Astrocyte of the cerebellum (primary cell): ENCODE data around the gene COL7A1.

ENCODE experiments used
- DNase-seq: peaks from one replicate; pipeline ENCODE4 v3.0.0-alpha.2; 2011; ENCODE audit warnings: low read depth
- H3K4me3 ChIP-seq: 2 replicates; pipeline ENCODE4 v1.5.1; 2011; ENCODE audit warnings: mild to moderate bottlenecking, low read depth, low read length, moderate library complexity
- in situ Hi-C: cut with HindIII; loops from 2 replicates; pipeline ENCODE4 v1.10.0; 2017; ENCODE audit warnings: low sequenced_read_pairs
- TF ChIP-seq, protein P1 (sequence below): IDR thresholded peaks from 2 replicates; pipeline ENCODE4 v1.5.1; 2012; ENCODE audit warnings: low read length, low read depth, moderate library complexity, mild to moderate bottlenecking; ENCODE audit errors: missing control alignments

The COL7A1 gene

DNA sequence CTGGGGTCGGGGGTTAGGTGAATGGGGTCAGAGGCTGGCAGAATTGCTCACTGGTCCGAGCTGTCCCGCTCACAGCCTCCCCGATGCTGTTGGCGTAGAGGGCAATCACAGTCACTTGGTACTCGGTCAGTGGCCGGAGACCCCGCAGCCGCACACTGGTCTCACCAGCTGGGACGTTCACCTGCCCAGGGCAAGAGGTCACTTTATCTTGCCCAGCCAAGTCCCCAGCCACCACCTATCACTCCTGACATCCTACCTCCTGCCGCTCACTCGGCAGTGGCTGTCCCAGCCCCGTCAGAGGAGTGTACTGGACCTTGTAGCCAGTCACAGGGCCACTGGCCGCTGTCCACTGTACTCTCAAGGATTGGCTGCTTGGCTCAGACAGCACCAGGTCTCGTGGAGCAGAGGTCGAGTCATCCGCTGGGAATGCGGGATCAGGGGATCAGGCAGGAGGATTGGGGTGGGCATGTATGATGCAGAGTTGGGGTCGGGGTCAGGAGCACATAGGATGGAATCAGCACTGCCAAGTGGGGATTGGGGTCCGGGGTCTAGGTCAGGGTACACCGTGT is 2.5 kb downstream of the COL7A1 start:
- TF ChIP-seq, protein P1, sequence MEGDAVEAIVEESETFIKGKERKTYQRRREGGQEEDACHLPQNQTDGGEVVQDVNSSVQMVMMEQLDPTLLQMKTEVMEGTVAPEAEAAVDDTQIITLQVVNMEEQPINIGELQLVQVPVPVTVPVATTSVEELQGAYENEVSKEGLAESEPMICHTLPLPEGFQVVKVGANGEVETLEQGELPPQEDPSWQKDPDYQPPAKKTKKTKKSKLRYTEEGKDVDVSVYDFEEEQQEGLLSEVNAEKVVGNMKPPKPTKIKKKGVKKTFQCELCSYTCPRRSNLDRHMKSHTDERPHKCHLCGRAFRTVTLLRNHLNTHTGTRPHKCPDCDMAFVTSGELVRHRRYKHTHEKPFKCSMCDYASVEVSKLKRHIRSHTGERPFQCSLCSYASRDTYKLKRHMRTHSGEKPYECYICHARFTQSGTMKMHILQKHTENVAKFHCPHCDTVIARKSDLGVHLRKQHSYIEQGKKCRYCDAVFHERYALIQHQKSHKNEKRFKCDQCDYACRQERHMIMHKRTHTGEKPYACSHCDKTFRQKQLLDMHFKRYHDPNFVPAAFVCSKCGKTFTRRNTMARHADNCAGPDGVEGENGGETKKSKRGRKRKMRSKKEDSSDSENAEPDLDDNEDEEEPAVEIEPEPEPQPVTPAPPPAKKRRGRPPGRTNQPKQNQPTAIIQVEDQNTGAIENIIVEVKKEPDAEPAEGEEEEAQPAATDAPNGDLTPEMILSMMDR: no peak
- in situ Hi-C loops: no loop called here
- no peak overlapping the region for H3K4me3 ChIP-seq
- no peak for DNase-seq

DNA sequence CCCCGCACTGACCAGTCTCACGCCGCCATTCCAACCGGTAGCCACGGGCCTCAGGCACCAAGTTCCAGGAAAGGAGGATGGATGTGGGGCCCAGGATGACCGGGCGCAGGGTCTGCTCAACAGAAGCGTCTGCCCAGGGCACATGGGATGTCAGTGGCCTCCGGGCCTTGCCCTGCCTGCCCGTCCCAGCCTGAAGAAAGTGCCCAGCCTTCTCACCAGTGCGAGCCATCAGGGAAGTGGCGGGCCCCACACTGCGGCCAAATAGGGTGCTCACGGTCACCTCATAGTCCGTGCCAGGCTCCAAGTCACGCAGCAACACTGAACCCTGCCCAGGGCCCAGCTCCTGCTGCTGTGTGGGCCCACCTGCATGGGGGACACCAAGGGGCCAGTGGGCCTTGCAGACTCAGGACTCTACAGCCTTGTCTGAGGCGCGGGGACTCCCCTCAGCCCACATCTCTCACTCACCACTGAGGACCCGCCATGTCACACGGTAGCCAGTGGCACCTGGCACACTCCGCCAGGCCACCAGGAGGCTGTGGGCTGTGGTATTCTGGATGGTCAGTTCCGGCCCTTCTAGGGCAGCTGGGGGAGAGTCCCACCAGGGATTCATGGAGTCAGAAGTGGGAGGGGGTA is 3.1 kb downstream of the COL7A1 start:
- no peak for DNase-seq
- TF ChIP-seq, protein P1: no peak
- no peak overlapping the region for H3K4me3 ChIP-seq
- in situ Hi-C loops: no loop called here

DNA sequence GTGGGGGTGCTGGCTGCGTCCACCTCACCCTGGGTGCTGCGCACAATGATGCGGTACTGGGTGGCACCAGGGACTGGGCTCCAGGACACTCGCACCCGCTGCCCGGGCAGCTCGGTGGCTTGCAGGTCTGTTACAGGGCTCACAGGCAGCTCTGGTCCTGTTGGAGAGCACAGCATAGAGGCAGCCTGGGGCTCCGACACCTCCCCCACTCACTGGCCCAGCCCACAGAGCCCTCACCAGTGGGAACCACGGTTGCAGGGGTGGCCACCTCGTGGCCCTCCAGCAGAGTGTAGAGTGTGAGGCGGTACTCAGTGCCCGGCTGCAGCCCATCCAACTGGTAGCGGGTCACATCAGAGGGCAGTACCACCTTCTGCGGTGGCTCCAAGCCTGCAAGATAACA is 3.7 kb downstream of the COL7A1 start:
- DNase-seq: no peak
- in situ Hi-C loops: no loop called here
- H3K4me3 ChIP-seq: no peak overlapping the region
- TF ChIP-seq, protein P1: no peak

DNA sequence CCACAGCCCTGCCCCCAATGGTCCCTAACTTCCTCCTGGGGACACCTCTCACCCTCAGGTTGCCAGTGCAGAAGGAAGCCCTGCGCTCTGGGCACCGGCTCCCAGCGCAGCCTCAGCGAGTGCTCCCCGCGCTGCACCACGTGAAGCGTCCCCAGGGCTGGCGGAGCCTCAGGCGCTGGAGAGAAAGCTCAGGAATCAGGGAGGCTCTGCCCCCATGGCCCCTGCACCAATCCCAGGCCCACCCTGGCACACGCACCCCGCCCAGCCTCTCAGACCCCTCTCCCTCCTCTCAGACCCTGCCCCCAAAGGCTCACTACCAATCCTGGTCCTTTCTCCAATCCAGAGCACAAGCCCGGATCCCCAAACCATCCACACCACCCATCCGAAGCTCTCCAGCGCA is 6.9 kb downstream of the COL7A1 start:
- TF ChIP-seq, protein P1: no peak
- in situ Hi-C loops: no loop called here
- no peak for DNase-seq
- H3K4me3 ChIP-seq: no peak overlapping the region

DNA sequence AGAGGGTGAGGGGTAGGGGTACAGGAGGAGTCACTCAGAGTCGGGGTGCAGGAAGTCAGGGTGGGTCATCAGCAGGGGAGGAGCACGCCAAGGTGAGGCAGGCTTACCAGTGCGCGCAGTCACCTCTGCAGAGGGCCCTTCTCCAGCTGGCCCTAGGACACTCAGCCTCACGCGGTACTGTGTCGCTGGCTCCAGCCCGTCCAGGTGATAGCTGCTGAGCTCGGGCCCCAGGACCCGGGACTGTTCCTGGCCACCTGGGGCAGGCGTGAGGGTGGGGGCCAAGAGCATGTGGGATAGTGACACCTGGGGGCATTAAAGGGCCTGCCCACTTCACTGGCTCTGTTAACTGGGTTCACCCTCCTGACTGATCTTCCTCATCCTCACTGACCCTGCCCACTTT is 7.4 kb downstream of the COL7A1 start:
- in situ Hi-C loops: no loop called here
- no peak for DNase-seq
- H3K4me3 ChIP-seq: no peak overlapping the region
- TF ChIP-seq, protein P1: no peak

DNA sequence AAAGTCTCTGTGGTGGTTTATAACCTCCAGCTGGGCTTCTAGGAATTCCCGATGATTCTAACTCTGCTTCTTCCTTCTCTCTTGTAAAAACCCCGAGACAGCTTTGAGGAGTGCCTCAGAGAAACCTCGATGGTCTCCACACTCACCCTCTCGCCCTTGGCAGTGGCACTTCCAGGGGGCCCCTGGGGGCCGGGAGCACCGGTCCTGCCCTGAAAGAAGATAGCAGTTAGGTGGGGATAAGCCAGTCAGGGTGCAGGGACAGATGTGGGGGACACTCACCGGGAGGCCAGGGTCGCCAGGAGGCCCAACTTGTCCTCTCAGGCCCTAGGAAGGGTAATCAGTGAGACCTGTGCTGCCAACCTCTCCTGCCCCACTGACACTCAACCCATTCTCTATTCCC is 9.7 kb downstream of the COL7A1 start:
- DNase-seq: no peak
- in situ Hi-C loops: no loop called here
- TF ChIP-seq, protein P1: no peak
- H3K4me3 ChIP-seq: no peak overlapping the region
